Urothelium cell line (cell line): ENCODE data around the gene MYRFL.
"Not testable (repeated sequence)": the region's sequence is repeated elsewhere in the genome, so short reads cannot be mapped to it uniquely, and the experiment has no call there.

Experiments
- DNase-seq: peaks from one replicate; pipeline ENCODE4 v3.0.0; 2011; ENCODE audit warnings: low spot score, mixed read lengths
- FAIRE-seq: peaks from 2 replicates; lab custom pipeline; 2011; peaks lifted over from hg19 to GRCh38; lab: Jason Lieb, UNC

MYRFL gene

GRCh38 chr12:69840727-69841126, 15.7 kb downstream of the MYRFL start:
- DNase-seq: no peak
- FAIRE-seq: no peak

GRCh38 chr12:69843608-69844007, 18.6 kb downstream of the MYRFL start:
- DNase-seq (no peak), FAIRE-seq (no peak)

DNA sequence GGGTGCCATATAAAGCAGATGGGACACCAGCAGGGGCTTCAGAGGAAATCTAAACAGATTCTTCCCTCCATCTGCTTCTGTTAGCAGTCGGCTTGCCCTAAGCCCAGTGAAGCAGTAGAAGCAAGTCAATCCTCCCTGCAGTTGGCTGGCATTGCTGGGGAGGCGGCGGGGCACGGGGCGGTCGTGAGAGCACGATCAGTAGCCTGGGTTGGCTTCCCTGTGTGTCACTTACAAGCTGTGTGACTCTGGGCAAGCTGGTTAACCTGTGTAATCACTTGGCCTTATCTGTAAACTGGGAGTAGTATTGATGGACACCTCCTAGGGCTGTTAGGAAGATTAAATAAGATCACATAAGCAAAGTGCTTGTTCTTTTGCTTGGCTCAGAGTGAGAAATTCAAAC, 19.4 kb downstream of the MYRFL start:
- FAIRE-seq: no peak

DNA sequence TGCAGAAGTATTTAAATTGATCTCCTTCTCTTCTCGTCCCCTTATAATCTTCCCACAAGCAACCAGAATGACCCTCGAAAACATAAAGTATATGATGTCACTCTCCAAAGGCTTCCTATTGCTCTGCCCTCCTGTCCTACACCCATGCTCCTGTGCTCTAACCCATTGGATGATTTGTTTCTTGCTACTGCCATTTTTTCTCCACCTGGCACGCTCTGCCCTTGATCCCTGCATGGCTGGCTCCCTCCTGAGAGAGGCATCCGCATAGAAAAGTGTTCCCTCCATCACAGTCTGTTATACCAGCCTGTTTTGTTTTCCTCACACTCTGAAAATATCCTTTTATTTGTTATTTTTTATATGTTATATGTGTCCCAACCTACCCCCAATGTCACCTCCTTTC, 19.8 kb downstream of the MYRFL start:
- DNase-seq (no peak), FAIRE-seq (no peak)

More for the DNA sequence above, 19.4 kb downstream of the MYRFL start:
- DNase-seq: no peak

DNA sequence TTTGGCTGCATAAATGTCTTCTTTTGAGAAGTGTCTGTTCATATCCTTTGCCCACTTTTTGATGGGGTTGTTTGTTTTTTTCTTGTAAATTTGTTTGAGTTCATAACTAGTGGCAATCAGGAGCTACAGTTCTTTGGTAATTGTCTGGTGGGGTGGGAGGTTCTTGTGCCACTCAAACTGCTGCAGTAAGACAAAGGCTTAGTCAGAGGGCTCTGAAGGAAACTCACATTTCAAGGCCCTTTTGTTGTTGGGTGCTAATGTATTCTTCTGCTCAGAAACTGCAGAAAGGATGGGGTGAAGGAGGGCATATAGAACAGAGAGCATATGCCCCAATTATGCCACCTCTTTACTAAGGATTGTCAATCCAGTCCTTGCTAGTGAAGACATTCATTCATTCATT, 21.9 kb downstream of the MYRFL start:
- DNase-seq (no peak), FAIRE-seq (no peak)

GRCh38 chr12:69851976-69852375, 26.9 kb downstream of the MYRFL start:
- DNase-seq (no peak), FAIRE-seq (no peak)

DNA sequence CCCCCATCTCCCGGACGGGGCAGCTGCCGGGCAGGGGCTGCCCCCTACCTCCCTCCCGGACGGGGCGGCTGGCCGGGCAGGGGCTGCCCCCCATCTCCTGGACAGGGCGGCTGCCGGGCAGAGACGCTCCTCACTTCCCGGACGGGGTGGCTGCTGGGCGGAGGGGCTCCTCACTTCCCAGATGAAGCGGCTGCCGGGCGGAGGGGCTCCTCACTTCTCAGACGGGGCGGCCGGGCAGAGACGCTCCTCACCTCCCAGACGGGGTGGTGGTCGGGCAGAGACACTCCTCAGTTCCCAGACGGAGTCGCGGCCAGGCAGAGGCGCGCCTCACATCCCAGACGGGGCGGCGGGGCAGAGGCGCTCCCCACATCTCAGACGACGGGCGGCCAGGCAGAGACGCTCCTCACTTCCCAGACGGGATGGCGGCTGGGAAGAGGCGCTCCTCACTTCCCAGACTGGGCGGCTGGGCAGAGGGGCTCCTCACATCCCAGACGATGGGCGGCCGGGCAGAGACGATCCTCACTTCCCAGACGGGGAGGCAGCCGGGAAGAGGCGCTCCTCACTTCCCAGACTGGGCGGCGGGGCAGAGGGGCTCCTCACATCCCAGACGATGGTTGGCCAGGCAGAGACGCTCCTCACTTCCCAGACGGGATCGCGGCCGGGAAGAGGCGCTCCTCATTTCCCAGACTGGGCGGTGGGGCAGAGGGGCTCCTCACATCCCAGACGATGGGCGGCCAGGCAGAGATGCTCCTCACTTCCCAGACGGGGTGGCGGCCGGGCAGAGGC, 28.3 kb downstream of the MYRFL start:
- not testable (repeated sequence) for FAIRE-seq

GRCh38 chr12:69866698-69867097, 41.7 kb downstream of the MYRFL start:
- no peak for FAIRE-seq
- DNase-seq: no peak

More for the DNA sequence above, 28.3 kb downstream of the MYRFL start:
- not testable (repeated sequence) for DNase-seq

DNA sequence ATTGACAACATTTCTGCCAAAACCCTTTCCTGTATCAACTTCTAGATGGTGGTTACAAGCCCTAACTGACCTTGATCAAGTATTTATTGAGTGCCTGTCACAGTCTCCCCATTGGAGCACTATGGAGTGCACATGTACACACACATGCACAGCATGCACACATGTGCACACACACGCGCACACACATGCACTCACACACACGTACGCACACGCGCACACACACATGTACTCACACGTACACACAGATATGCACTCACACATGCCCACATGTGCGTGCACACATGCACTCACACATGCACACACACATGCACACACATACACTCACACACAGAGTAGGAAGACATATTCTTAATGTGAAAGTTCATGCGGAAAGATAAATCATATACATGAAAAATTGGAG, 43.7 kb downstream of the MYRFL start:
- DNase-seq: no peak
- FAIRE-seq: no peak

DNA sequence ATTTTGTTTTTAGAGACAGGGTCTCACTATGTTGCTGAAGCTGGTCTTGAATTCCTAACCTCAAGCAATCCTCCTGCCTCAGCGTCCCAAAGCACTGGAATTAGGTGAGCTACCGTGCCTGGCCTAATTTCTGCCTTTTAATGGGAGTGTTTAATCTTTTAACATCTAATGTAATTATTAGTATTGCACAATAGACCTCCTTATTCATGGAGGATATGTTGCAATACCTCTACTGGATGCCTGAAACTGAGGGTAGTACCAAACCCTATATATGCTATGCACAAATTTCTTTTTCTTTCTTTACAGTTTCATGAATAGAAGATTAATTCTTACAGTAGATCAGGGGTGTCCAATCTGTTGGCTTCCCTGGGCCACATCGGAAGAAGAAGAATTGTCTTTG, 47.8 kb downstream of the MYRFL start:
- DNase-seq: no peak
- FAIRE-seq: no peak

DNA sequence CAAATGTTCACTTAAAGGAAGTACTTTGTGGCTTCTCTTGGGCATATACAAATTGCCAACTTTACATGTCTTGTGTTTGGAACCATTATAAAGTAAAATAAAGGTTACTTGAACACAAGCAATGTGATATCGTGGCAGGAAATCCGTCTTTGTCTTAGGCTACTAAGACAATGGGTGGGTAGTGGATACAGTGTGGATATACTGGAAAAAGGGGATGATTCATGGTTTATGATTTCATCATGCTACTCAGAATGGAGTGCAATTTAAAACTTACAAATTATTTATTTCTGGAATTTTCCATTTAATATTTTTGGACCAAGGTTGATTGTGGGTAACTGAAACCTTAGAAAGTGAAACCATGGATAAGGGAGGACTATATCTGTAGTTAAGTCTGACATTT, 48.4 kb downstream of the MYRFL start:
- no peak for FAIRE-seq
- DNase-seq: no peak

- FAIRE-seq (no peak), DNase-seq (no peak)
Observed at GRCh38 chr12:69874606-69875005, 49.6 kb downstream of the MYRFL start.

DNA sequence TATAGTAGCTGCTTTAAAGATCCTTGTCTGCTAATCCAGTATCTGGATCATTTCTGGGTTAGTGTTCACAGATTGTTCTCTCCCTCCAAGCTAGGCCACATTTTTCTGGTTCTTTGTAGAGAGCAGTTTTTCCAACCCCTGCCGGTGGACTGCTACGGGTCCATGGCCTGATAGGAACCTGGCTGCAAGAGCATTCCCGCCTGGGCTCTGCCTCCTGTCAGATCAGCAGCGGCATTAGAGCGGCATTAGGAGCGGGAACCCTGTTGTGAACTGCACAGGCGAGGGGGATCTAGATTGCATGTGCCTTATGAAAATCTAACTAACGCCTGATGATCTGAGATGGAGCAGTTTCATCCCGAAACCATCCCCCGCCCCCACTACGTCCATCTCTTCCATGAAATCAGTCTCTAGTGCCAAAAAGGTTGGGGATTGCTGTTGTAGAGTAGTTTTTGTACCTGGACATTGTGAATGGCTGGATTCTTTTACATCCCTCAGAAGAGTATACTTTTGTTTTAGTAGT, 50.4 kb downstream of the MYRFL start:
- FAIRE-seq: no peak

DNA sequence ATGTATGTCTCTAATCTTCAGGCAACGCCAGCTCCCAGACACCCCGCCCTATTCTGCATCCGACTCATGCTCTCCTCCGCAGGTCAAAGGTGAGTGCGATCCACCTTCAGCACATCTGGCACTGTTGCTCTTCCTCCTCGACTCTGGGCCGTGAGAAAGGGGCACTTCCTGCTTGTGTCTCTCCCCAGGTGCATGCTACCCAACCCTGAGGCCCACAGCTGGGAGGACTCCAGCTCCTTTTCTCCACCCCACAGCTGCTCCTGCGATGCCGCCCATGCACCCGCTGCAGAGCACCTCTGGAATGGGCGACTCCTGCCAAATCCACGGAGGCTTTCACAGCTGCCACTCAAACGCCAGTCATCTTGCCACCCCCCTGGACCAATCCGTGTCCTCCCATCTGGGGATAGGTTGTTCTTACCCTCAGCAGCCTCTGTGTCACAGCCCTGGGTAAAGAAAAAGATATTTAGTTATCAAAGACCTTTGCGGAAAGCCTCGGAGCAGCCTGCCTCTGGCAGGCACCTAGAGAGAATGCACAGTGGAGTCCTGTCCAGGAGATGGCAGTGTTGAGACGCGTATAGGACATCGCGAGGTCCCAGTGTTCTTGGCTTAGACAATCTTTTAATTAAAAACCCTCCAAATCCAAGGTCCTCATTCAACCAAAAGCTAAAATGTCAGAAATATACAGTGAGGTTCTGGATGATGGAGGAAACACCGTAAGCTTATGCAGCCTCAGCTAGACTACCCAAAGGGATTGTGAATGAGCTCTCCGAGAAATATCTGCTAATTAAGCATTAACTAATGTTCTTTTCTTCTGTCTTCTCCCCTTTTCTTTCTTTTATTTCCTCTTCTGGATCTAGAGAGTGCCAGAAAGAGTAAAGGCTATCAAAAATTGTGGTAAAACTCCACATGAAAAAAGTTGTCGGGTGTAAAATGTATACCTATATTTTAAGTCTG, 54.3 kb downstream of the MYRFL start:
- DNase-seq (peak; percentile 56), FAIRE-seq (no peak)

More for the DNA sequence above, 50.4 kb downstream of the MYRFL start:
- DNase-seq: no peak

DNA sequence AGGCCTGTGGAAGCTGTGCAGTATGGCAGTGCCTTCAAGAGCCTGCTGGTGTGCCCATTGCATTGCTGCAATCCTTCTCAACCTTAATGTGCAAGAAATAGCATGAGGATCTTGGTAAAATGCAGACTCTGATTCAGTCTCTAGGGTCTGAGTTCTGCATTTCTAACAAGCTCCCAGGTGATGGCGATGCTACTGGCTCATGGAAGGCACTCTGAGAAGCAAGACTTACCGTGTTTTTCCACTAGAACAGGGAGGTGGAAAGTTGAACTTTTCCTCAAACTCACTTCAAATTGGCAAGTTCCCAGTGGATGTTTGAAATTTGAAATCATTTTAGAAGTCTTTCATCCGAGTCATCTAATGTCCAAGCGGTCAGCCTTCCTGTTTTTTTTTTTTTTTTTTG, 55.5 kb downstream of the MYRFL start:
- FAIRE-seq: no peak
- DNase-seq: no peak

DNA sequence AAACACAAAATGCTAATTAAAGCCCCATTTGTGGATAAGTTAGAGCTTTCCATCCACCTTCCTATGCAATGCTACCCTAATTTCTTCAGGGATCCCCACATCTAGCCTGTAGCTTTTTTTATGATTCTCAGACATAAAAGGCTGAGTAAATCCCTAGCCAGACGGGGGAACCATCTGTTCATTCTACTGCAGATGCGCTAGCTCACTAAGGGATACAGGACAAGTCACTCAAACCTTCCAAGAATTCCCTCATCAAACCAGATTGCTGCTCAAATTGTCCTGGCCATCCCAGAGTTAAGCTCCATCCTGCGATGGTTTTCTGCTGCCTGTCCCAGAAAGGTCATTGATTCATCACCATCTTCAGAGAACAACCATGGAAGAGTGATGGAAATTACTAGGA, 56.7 kb downstream of the MYRFL start:
- no peak for FAIRE-seq
- no peak for DNase-seq

- no peak for FAIRE-seq
- DNase-seq: no peak
Observed at GRCh38 chr12:69884386-69884785, 59.4 kb downstream of the MYRFL start.

GRCh38 chr12:69885658-69886057, 60.6 kb downstream of the MYRFL start:
- DNase-seq (no peak), FAIRE-seq (no peak)

DNA sequence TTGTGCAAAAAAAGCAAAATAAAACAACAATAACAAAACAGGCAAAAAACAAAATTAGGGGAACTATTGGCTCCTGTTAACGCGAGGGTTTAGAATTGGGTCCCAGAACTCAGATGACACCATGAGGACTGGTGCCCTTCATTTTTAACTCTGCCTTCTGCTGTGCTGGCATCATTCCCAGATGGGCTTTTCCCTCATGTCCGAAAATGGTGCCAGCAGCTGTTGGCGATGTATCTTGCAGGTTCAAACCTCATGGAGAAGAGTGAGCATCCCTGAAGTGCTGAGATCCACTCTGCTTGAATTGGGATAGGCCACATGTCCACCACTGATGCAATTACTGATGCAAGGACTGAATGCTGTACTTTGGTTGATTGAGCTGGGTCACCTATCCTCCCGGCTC, 61.1 kb downstream of the MYRFL start:
- DNase-seq: no peak
- no peak for FAIRE-seq

GRCh38 chr12:69886715-69887114, 61.7 kb downstream of the MYRFL start:
- DNase-seq (no peak), FAIRE-seq (no peak)

DNA sequence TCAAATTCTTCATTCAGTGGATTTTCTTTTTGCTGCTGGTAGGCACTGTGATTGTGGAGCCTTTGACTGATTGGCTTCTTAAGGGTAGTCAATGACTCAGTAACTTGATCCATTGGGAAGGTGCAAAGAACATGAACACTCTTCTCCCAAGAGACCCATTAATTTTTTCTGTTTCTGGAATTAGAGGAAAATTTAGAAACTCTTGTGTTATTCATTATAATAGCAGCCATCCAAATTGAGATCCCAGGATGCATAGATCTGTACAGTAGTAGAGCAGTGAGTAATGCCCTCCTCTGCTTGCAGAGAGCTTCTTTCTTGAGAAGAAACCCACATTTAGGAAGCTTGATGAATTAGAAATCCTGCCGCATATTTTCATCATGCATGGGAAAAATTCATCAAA, 63.9 kb downstream of the MYRFL start:
- FAIRE-seq (no peak), DNase-seq (no peak)
